Naive thymus-derived CD4-positive, alpha-beta T cell (primary cell): ENCODE data around the gene HNRNPM. TPM values are rescaled to one million over a fixed set of nuclear protein-coding genes. Genes with fewer than 3 reads are reported as not detected.
"Not testable (repeated sequence)": the region's sequence is repeated elsewhere in the genome, so short reads cannot be mapped to it uniquely, and the experiment has no call there.

Experiments
- ATAC-seq: fragments of 150-1000 bp; cut with Tn5 transposase; 2 replicates; pipeline ENCODE4 v1.10.0; 2021; ENCODE audit warnings: mild to moderate bottlenecking, moderate library complexity
- CTCF ChIA-PET: fragments of 350-600 bp; sonication (Branson Sonifier 250); formaldehyde crosslinking; loops from one replicate; lab custom pipeline; 2021; ENCODE audit warnings: antibody characterized with exemption; lab: Charles Lee
- POLR2A ChIA-PET: fragments of 350-600 bp; sonication (Branson Sonifier 250); formaldehyde crosslinking; loops from one replicate; lab custom pipeline; 2021; ENCODE audit warnings: antibody characterized with exemption, inconsistent platforms; lab: Charles Lee
- DNase-seq, 9 donors: peaks; one replicate each; pipeline versions ENCODE4 v3.0.0 to v3.0.0-alpha.2; 2020 to 2022; ENCODE audit warnings: mixed read lengths in 1 of 9
- H3K27ac ChIP-seq: one replicate; pipeline ENCODE4 v1.7.0; 2013; ENCODE audit warnings: mild to moderate bottlenecking, low read depth, low read length, moderate library complexity
- H3K27me3 ChIP-seq, 2 donors: one replicate each; pipeline ENCODE4 v1.7.0; 2013; ENCODE audit warnings: low read length in 2 of 2, mild to moderate bottlenecking in 2 of 2, moderate library complexity in 2 of 2; ENCODE audit not compliant: control insufficient read depth in 2 of 2, insufficient read depth in 2 of 2
- H3K36me3 ChIP-seq, 3 experiments: 1 replicate in 2 of 3; 2 replicates in 1 of 3; pipeline ENCODE4 v1.7.0; 2013; ENCODE audit warnings: low read length in 3 of 3, mild to moderate bottlenecking in 3 of 3, moderate library complexity in 1 of 3; ENCODE audit not compliant: insufficient read depth in 3 of 3, control insufficient read depth in 2 of 3
- H3K4me1 ChIP-seq, 2 donors: one replicate each; pipeline ENCODE4 v1.7.0; 2013; ENCODE audit warnings: low read length in 2 of 2, mild to moderate bottlenecking in 2 of 2, moderate library complexity in 1 of 2; ENCODE audit not compliant: control insufficient read depth in 2 of 2, insufficient read depth in 2 of 2
- H3K4me3 ChIP-seq: 2 replicates; pipeline ENCODE4 v1.7.0; 2013; ENCODE audit warnings: mild to moderate bottlenecking, low read length
- H3K9me3 ChIP-seq, 3 experiments: 1 replicate in 2 of 3; 2 replicates in 1 of 3; pipeline ENCODE4 v1.7.0; 2013; ENCODE audit warnings: low read length in 3 of 3; ENCODE audit not compliant: control insufficient read depth in 2 of 3
- H3K27ac Mint-ChIP-seq, 9 donors: one replicate each; pipeline ENCODE4 v1.8.0; 2020 to 2022; ENCODE audit warnings: mixed read lengths in 9 of 9, mild to moderate bottlenecking in 8 of 9, moderate library complexity in 5 of 9, inconsistent platforms in 2 of 9
- H3K27me3 Mint-ChIP-seq, 5 donors: one replicate each; pipeline ENCODE4 v1.8.0; 2021 to 2022; ENCODE audit warnings: mixed read lengths in 5 of 5, mild to moderate bottlenecking in 1 of 5
- H3K36me3 Mint-ChIP-seq, 5 donors: one replicate each; pipeline ENCODE4 v1.8.0; 2020 to 2022; ENCODE audit warnings: mixed read lengths in 5 of 5, mild to moderate bottlenecking in 3 of 5, inconsistent platforms in 1 of 5
- H3K4me1 Mint-ChIP-seq, 7 donors: one replicate each; pipeline ENCODE4 v1.8.0; 2020 to 2022; ENCODE audit warnings: mixed read lengths in 7 of 7, mild to moderate bottlenecking in 3 of 7, inconsistent platforms in 1 of 7
- H3K4me3 Mint-ChIP-seq, 10 donors: one replicate each; pipeline ENCODE4 v1.8.0; 2020 to 2022; ENCODE audit warnings: mild to moderate bottlenecking in 10 of 10, mixed read lengths in 10 of 10, moderate library complexity in 6 of 10, inconsistent platforms in 2 of 10
- H3K9me3 Mint-ChIP-seq, 11 donors: one replicate each; pipeline ENCODE4 v1.8.0; 2020 to 2022; ENCODE audit warnings: mixed read lengths in 11 of 11, mild to moderate bottlenecking in 4 of 11, inconsistent platforms in 1 of 11, moderate library complexity in 1 of 11
- intact Hi-C, 2 donors: fragments of 100-400 bp; cut with micrococcal nuclease; formaldehyde crosslinking; loops; one replicate each; pipeline ENCODE4 v1.15.1; 2023
- polyA plus RNA-seq, 2 donors: library from polyadenylated mRNA; unstranded; fragments of 300-500 nt; fragmentation: Illumina TruSeq; gene quantifications; one replicate each; pipeline ENCODE4 v1.2.3, GENCODE V29; 2021
- total RNA-seq, 6 experiments: library from RNA in 5 of 6; stranded (reverse) in 5 of 6; gene quantifications; 1 replicate in 5 of 6; 2 replicates in 1 of 6; pipeline ENCODE4 v1.2.3 and lab custom pipeline; 2021 to 2026

Gene HNRNPM
- total and polyA plus RNA-seq, 7 experiments from 2014 or later: 175 to 378 (median 272) TPM

DNA sequence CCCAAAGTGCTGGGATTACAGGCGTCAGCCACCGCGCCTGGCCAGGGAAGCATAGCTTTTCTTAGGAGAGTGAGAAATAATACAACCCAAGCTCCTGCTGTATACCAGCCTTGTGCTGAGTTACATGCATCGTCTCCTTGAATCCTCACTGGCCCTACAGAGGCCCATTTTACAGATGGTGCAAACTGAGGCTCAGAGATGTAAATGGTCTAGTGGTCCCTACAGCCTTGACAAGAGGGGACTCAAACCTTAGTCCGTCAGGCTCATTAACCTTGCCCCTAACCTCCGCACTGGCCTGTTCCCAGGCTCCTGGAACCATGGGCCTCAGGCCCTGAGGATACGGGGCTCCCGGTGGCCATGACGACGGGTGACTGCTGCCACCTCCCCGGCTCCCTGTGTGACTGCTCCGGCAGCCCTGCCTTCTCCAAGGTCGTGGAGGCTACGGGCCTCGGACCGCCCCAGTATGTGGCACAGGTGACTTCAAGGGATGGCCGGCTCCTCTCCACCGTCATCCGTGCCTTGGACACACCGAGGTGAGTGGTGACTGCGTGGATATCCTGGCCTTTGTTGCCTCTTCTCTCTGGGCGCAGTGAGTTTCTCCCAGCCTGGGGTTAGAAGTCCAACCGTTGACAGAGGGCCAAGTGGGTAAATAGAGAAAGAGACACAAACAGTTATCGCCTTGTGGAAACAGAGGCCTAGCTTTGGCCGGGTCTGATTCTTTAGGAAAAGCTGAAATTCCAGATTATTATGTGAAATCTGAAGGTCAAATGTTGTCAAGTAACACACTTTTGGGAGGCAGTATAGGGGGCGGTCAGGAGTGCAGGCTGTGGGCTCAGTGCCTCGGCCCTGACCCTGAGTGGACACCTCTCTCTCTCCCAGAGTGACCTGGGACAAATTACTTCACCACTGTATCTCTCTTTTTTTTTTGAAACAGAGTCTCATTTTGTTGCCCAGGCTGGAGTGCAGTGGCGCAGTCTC, 23.0 kb upstream of the HNRNPM start:
- peaks cover 0 to 16% (median 4%) of the 10 kb centered on the region in 5 donors for H3K36me3 Mint-ChIP-seq
- H3K4me1 ChIP-seq: no peaks in the 10 kb centered on the region
- peaks cover 0 to 4% (median 0%) of the 10 kb centered on the region in 7 donors for H3K4me1 Mint-ChIP-seq
- no peak overlapping the region for H3K4me3 Mint-ChIP-seq
- H3K27ac Mint-ChIP-seq: no peak overlapping the region
- peaks cover 0 to 1% (median 0%) of the 10 kb centered on the region in 11 donors for H3K9me3 Mint-ChIP-seq
- ATAC-seq (no peak), DNase-seq (no peak)
- H3K27me3 Mint-ChIP-seq: no peaks in the 10 kb centered on the region
- H3K27ac ChIP-seq: no peak overlapping the region
- ChIA-PET CTCF (no interaction called here), POLR2A (no interaction called here)
- no peak overlapping the region for H3K4me3 ChIP-seq
- H3K36me3 ChIP-seq: peaks cover 0 to 15% (median 5%) of the 10 kb centered on the region in 3 experiments
- no peaks in the 10 kb centered on the region for H3K9me3 ChIP-seq
- intact Hi-C loops: no loop called here
- H3K27me3 ChIP-seq: no peaks in the 10 kb centered on the region

DNA sequence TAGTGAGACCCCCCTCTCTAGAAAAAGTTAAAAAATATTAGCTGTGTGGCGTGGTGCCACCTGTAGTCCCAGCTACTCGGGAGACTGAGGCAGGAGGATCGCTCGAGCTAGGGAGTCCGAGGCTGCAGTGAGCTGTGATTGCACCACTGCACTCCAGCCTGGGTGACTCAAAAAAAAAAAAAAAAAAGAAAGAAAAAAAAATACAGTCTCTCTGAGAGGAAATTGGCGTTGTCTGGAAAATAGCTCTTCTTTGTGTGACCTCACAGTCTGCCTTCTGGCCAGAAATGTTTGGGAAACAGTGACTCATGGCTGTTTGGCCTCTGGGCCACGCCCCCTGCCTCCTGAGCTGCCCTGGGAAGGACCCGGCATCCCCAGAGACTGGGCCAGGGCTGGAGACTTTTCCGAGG, 21.0 kb upstream of the HNRNPM start:
- CTCF ChIA-PET: interaction anchor here (0.5 to 0.6 kb wide), 2 partner anchors 161 to 164 kb away, joined by 4 read pairs; no protein-coding TSS in a partner anchor
- H3K4me1 Mint-ChIP-seq: peaks cover 0 to 6% (median 0%) of the 10 kb centered on the region in 7 donors
- Histone ChIP-seq H3K9me3 (no peaks in the 10 kb centered on the region), H3K27ac (no peak overlapping the region), H3K4me1 (no peaks in the 10 kb centered on the region), H3K36me3 (peaks cover 0 to 16% (median 5%) of the 10 kb centered on the region in 3 experiments), H3K4me3 (no peak overlapping the region), H3K27me3 (no peaks in the 10 kb centered on the region)
- ATAC-seq (peak; percentile 91), DNase-seq (no peak)
- H3K4me3 Mint-ChIP-seq: no peak overlapping the region
- POLR2A ChIA-PET: interaction anchor here (1.3 kb wide), 1 partner anchor 21 kb away, joined by 3 read pairs; the partner anchor contains the start of gene HNRNPM
- H3K27ac Mint-ChIP-seq: no peak overlapping the region
- H3K9me3 Mint-ChIP-seq: peaks cover 0 to 1% (median 0%) of the 10 kb centered on the region in 11 donors
- peaks cover 0 to 19% (median 4%) of the 10 kb centered on the region in 5 donors for H3K36me3 Mint-ChIP-seq
- H3K27me3 Mint-ChIP-seq: no peaks in the 10 kb centered on the region
- intact Hi-C loops: no loop called here

DNA sequence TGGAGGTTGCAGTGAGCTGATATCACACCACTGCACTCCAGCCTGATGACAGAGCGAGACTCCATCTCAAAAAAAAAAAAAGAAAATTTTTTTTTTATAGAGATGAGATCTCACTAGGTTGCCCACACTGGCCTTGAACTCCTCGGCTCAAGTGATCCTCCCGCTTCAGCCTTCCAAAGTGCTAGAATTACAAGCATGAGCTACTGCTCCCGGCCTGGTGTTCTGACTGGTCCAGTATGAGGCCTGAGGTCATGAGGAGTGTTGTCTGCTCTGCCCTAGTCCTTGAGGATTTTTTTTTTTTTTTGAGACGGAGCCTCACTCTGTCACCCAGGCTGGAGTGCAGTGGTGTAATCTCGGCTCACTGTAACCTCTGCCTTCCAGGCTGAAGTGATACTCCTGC, 19.4 kb upstream of the HNRNPM start:
- H3K4me3 ChIP-seq, H3K27me3 Mint-ChIP-seq, DNase-seq, POLR2A ChIA-PET, H3K4me1 ChIP-seq, H3K4me3 Mint-ChIP-seq, intact Hi-C loops, ATAC-seq, H3K4me1 Mint-ChIP-seq, H3K27ac ChIP-seq, H3K27me3 ChIP-seq, H3K9me3 ChIP-seq, H3K9me3 Mint-ChIP-seq, H3K27ac Mint-ChIP-seq: not testable (repeated sequence)
- CTCF ChIA-PET: interaction anchor here (0.6 to 1.7 kb wide), 2 partner anchors 70 to 703 kb away, joined by 3 read pairs; no protein-coding TSS in a partner anchor
- H3K36me3 ChIP-seq: peaks cover 0 to 16% (median 5%) of the 10 kb centered on the region in 3 experiments
- peaks cover 0 to 19% (median 4%) of the 10 kb centered on the region in 5 donors for H3K36me3 Mint-ChIP-seq

DNA sequence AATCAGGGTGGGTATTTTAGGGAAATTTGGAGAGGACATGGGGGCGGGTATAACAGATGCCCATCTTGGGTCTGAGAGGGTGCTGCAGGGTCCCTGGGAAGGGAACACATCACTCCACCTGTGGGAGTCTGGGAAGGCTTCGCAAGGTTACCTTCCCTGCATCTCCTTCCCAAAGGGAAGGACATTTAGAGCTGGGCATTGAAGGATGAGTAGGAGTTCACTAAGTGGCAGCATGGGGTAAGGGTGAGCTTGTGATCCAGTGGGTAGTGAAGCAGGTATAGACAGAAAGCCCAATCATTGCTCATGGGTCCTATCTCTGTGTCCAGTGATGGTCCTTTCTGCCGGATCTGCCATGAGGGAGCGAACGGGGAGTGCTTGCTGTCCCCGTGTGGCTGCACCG, 18.5 kb upstream of the HNRNPM start:
- no peaks in the 10 kb centered on the region for H3K9me3 ChIP-seq
- ATAC-seq (no peak), DNase-seq (no peak)
- no peak overlapping the region for H3K27ac Mint-ChIP-seq
- no peak overlapping the region for H3K27ac ChIP-seq
- intact Hi-C loops: no loop called here
- no peak overlapping the region for H3K4me3 ChIP-seq
- no peaks in the 10 kb centered on the region for H3K27me3 ChIP-seq
- peaks cover 0 to 25% (median 5%) of the 10 kb centered on the region in 3 experiments for H3K36me3 ChIP-seq
- peaks cover 0 to 24% (median 4%) of the 10 kb centered on the region in 5 donors for H3K36me3 Mint-ChIP-seq
- H3K27me3 Mint-ChIP-seq: no peaks in the 10 kb centered on the region
- H3K4me1 Mint-ChIP-seq: peaks cover 0 to 6% (median 0%) of the 10 kb centered on the region in 7 donors
- H3K4me3 Mint-ChIP-seq: no peak overlapping the region
- H3K4me1 ChIP-seq: no peaks in the 10 kb centered on the region
- H3K9me3 Mint-ChIP-seq: peaks cover 0 to 1% (median 0%) of the 10 kb centered on the region in 11 donors
- POLR2A ChIA-PET: no interaction called here
- CTCF ChIA-PET: interaction anchor here (1.7 kb wide), 1 partner anchor 71 kb away, joined by 3 read pairs; no protein-coding TSS in a partner anchor

DNA sequence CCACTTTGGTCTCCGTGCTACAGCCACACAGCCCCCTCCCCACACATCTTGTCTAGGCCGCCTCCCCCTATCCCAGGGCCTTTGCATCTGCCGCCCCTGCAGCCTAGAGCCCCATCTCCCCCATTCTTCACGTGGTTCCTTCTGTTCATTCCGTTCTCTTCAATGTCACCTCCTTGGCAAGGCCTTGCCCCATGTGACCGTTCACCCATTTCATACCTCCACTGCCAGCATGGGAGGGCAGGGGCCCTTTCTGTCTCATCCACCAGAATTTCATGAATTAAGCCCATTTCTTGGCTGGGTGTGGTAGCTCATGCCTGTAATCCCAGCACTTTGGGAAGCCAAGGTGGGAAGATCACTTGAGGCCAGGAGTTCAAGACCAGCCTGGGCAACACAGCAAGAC, 15.7 kb upstream of the HNRNPM start:
- no peaks in the 10 kb centered on the region for H3K27me3 ChIP-seq
- DNase-seq: no peak
- peaks cover 0 to 2% (median 0%) of the 10 kb centered on the region in 7 donors for H3K4me1 Mint-ChIP-seq
- no peak overlapping the region for H3K27ac ChIP-seq
- intact Hi-C loops: no loop called here
- H3K36me3 ChIP-seq: peaks cover 0 to 20% (median 0%) of the 10 kb centered on the region in 3 experiments
- no peak overlapping the region for H3K4me3 Mint-ChIP-seq
- H3K4me3 ChIP-seq: no peak overlapping the region
- no peaks in the 10 kb centered on the region for H3K27me3 Mint-ChIP-seq
- H3K36me3 Mint-ChIP-seq: peaks cover 0 to 18% (median 4%) of the 10 kb centered on the region in 5 donors
- no peak for ATAC-seq
- no peaks in the 10 kb centered on the region for H3K9me3 Mint-ChIP-seq
- CTCF ChIA-PET: no interaction called here
- POLR2A ChIA-PET: no interaction called here
- no peaks in the 10 kb centered on the region for H3K4me1 ChIP-seq
- H3K27ac Mint-ChIP-seq: peak overlapping the region in 1 of 9 donors; percentile 19
- H3K9me3 ChIP-seq: no peaks in the 10 kb centered on the region

DNA sequence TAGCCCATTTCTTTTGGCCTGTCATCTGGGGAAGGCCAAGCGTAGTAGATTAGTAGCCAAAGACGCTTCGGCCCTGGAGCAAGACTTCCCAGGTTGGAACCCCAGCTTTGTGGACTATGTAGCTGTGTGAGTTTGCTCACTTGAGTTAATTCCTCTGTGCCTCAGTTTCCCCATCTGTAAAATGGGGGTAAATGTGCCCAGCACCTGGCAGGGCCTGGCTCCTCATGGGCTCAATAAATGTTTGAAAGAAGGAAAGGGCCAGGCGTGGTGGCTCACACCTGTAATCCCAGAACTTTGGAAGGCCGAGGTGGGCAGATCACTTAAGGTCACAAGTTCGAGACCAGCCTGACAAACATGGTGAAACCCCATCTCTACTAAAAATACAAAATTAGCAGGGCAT, 14.9 kb upstream of the HNRNPM start:
- H3K27me3 ChIP-seq: no peaks in the 10 kb centered on the region
- DNase-seq (no peak), ATAC-seq (no peak)
- H3K36me3 ChIP-seq: peaks cover 0 to 20% (median 0%) of the 10 kb centered on the region in 3 experiments
- Mint-ChIP-seq H3K36me3 (peaks cover 0 to 18% (median 4%) of the 10 kb centered on the region in 5 donors), H3K9me3 (no peaks in the 10 kb centered on the region), H3K27me3 (no peaks in the 10 kb centered on the region), H3K4me3 (no peak overlapping the region), H3K27ac (no peak overlapping the region), H3K4me1 (peaks cover 0 to 2% (median 0%) of the 10 kb centered on the region in 7 donors)
- H3K4me1 ChIP-seq: no peaks in the 10 kb centered on the region
- no peaks in the 10 kb centered on the region for H3K9me3 ChIP-seq
- no peak overlapping the region for H3K27ac ChIP-seq
- intact Hi-C loops: no loop called here
- no peak overlapping the region for H3K4me3 ChIP-seq
- POLR2A ChIA-PET: no interaction called here
- CTCF ChIA-PET: no interaction called here
